H9 (cell line): ENCODE data around the gene CCDC158. TPM values are rescaled to one million over a fixed set of nuclear protein-coding genes. Genes with fewer than 3 reads are reported as not detected.

Source experiments
- DNase-seq: peaks from one replicate; pipeline ENCODE4 v3.0.0-alpha.2; 2017
- H2AFZ ChIP-seq: one replicate; pipeline ENCODE4 v1.6.1; 2013; ENCODE audit warnings: mild to moderate bottlenecking, low read length, control low read depth, moderate library complexity
- H2AK5ac ChIP-seq: 2 replicates; pipeline ENCODE4 v1.6.1; 2013; ENCODE audit warnings: low read length, control low read depth, mixed read lengths; ENCODE audit not compliant: insufficient read length
- H2BK120ac ChIP-seq: one replicate; pipeline ENCODE4 v1.6.1; 2013; ENCODE audit warnings: low read depth, mild to moderate bottlenecking, low read length, control low read depth, inconsistent platforms; ENCODE audit not compliant: poor library complexity, severe bottlenecking
- H2BK12ac ChIP-seq: 2 replicates; pipeline ENCODE4 v1.6.1; 2013; ENCODE audit warnings: low read length, control low read depth, mixed read lengths, low read depth; ENCODE audit not compliant: insufficient read length
- H2BK15ac ChIP-seq: 2 replicates; pipeline ENCODE4 v1.6.1; 2013; ENCODE audit warnings: low read depth, low read length, control low read depth
- H2BK20ac ChIP-seq: one replicate; pipeline ENCODE4 v1.6.1; 2013; ENCODE audit warnings: low read depth, mild to moderate bottlenecking, low read length, control low read depth, inconsistent platforms; ENCODE audit not compliant: poor library complexity, severe bottlenecking
- H2BK5ac ChIP-seq: 2 replicates; pipeline ENCODE4 v1.6.1; 2013; ENCODE audit warnings: low read length, control low read depth, mixed read lengths; ENCODE audit not compliant: insufficient read length
- H3K14ac ChIP-seq: 2 replicates; pipeline ENCODE4 v1.6.1; 2013; ENCODE audit warnings: low read length, control low read depth; ENCODE audit not compliant: insufficient read depth
- H3K18ac ChIP-seq: 2 replicates; pipeline ENCODE4 v1.6.1; 2013; ENCODE audit warnings: low read depth, mild to moderate bottlenecking, mixed read lengths, low read length, control low read depth; ENCODE audit not compliant: insufficient read length
- H3K23ac ChIP-seq: 2 replicates; pipeline ENCODE4 v1.6.1; 2013; ENCODE audit warnings: low read length, control low read depth, mixed read lengths, low read depth; ENCODE audit not compliant: insufficient read length
- H3K23me2 ChIP-seq: 2 replicates; pipeline ENCODE4 v1.6.1; 2013; ENCODE audit warnings: low read depth, mild to moderate bottlenecking, mixed read lengths, low read length, control low read depth; ENCODE audit not compliant: insufficient read length, poor library complexity, severe bottlenecking
- H3K27ac ChIP-seq: 2 replicates; pipeline ENCODE4 v1.5.1; 2013; ENCODE audit warnings: low read length, control low read depth, mixed read lengths, low read depth; ENCODE audit not compliant: insufficient read length
- H3K27me3 ChIP-seq: 2 replicates; pipeline ENCODE4 v1.6.1; 2013; ENCODE audit warnings: low read length, control low read depth, inconsistent platforms; ENCODE audit not compliant: insufficient read depth
- H3K4ac ChIP-seq: 2 replicates; pipeline ENCODE4 v1.6.1; 2013; ENCODE audit warnings: low read depth, mild to moderate bottlenecking, control low read depth, inconsistent platforms, low read length, moderate library complexity
- H3K4me1 ChIP-seq: 2 replicates; pipeline ENCODE4 v1.6.1; 2013; ENCODE audit warnings: low read length, control low read depth, inconsistent platforms; ENCODE audit not compliant: insufficient read depth
- H3K4me2 ChIP-seq: 2 replicates; pipeline ENCODE4 v1.6.1; 2013; ENCODE audit warnings: low read length, control low read depth, mixed read lengths; ENCODE audit not compliant: insufficient read length, insufficient read depth
- H3K56ac ChIP-seq: 2 replicates; pipeline ENCODE4 v1.6.1; 2013; ENCODE audit warnings: low read depth, mild to moderate bottlenecking, mixed read lengths, low read length, control low read depth; ENCODE audit not compliant: insufficient read length
- H3K79me1 ChIP-seq: 2 replicates; pipeline ENCODE4 v1.6.1; 2013; ENCODE audit warnings: low read depth, mild to moderate bottlenecking, moderate library complexity, low read length, control low read depth, inconsistent platforms; ENCODE audit not compliant: insufficient read depth, poor library complexity, severe bottlenecking
- H3K79me2 ChIP-seq: 2 replicates; pipeline ENCODE4 v1.6.1; 2013; ENCODE audit warnings: low read length, control low read depth, inconsistent platforms; ENCODE audit not compliant: insufficient read depth
- H3K9ac ChIP-seq: 2 replicates; pipeline ENCODE4 v1.6.1; 2013; ENCODE audit warnings: low read length, control low read depth, mixed read lengths; ENCODE audit not compliant: insufficient read length; ENCODE audit errors: extremely low read depth
- H3K9me3 ChIP-seq: one replicate; pipeline ENCODE4 v1.6.1; 2013; ENCODE audit warnings: low read depth, low read length, inconsistent platforms; ENCODE audit not compliant: control insufficient read depth
- H3T11ph ChIP-seq: one replicate; pipeline ENCODE4 v1.6.1; 2013; ENCODE audit warnings: mild to moderate bottlenecking, low read length, control low read depth, inconsistent platforms
- H4K20me1 ChIP-seq: one replicate; pipeline ENCODE4 v1.6.1; 2013; ENCODE audit not compliant: control insufficient read depth, insufficient read length, insufficient read depth
- H4K5ac ChIP-seq: 2 replicates; pipeline ENCODE4 v1.6.1; 2013; ENCODE audit warnings: low read depth, mild to moderate bottlenecking, mixed read lengths, low read length, control low read depth; ENCODE audit not compliant: insufficient read length
- H4K8ac ChIP-seq: replicated peaks from 2 replicates; pipeline ENCODE4 v1.6.1; 2013; ENCODE audit warnings: low read length, control low read depth, mixed read lengths, low read depth; ENCODE audit not compliant: insufficient read length
- H4K91ac ChIP-seq: 2 replicates; pipeline ENCODE4 v1.6.1; 2013; ENCODE audit warnings: low read depth, mild to moderate bottlenecking, moderate library complexity, mixed read lengths, low read length, control low read depth; ENCODE audit not compliant: insufficient read length
- H3K27ac Mint-ChIP-seq, 3 experiments: 2 replicates in 2 of 3; 3 replicates in 1 of 3; pipeline ENCODE4 v1.8.0; 2020 to 2021; ENCODE audit warnings: mixed read lengths in 3 of 3, mild to moderate bottlenecking in 1 of 3, moderate library complexity in 1 of 3
- H3K27me3 Mint-ChIP-seq: 2 replicates; pipeline ENCODE4 v1.8.0; 2021; ENCODE audit warnings: low read depth, mild to moderate bottlenecking, moderate library complexity, mixed read lengths
- H3K36me3 Mint-ChIP-seq, 3 experiments: 2 replicates in 2 of 3; 3 replicates in 1 of 3; pipeline ENCODE4 v1.8.0; 2020 to 2021; ENCODE audit warnings: low read depth in 3 of 3, mixed read lengths in 3 of 3; ENCODE audit not compliant: insufficient read depth in 1 of 3
- H3K4me1 Mint-ChIP-seq, 2 experiments: 2 replicates each; pipeline ENCODE4 v1.8.0; 2020; ENCODE audit warnings: mixed read lengths in 2 of 2
- H3K4me3 Mint-ChIP-seq, 2 experiments: 2 replicates in 1 of 2; 3 replicates in 1 of 2; pipeline ENCODE4 v1.8.0; 2020 to 2021; ENCODE audit warnings: mild to moderate bottlenecking in 2 of 2, mixed read lengths in 2 of 2, moderate library complexity in 1 of 2
- H3K9me3 Mint-ChIP-seq, 2 experiments: 2 replicates in 1 of 2; 3 replicates in 1 of 2; pipeline ENCODE4 v1.8.0; 2020; ENCODE audit warnings: mild to moderate bottlenecking in 2 of 2, mixed read lengths in 2 of 2, moderate library complexity in 1 of 2
- CTCF ChIP-seq: fragments of 200-600 bp; sonication (generic); conservative IDR thresholded peaks from 3 replicates; pipeline ENCODE4 v1.8.0; 2021; ENCODE audit warnings: antibody characterized with exemption, mild to moderate bottlenecking
- WGBS: extraction: QIAGEN DNeasy Blood & Tissue Kit; methylation state at CpG from one replicate; pipeline ENCODE4 v1.1.7; 2013; ENCODE audit warnings: missing lambda C conversion rate, low lambda C conversion rate, mixed read lengths; ENCODE audit not compliant: insufficient read length; ENCODE audit errors: extremely low coverage; 5-methylcytosine and 5-hydroxymethylcytosine counted together
- total RNA-seq: library from RNA; stranded (reverse); gene quantifications from 2 replicates; pipeline ENCODE4 v1.2.1, GENCODE V29; 2021

CCDC158 gene
- total RNA-seq, 1 experiment from 2014 or later, result not detected

GRCh38 chr4:76309939-76310550 lies 110.9 kb downstream of the CCDC158 start:
- Histone ChIP-seq H3K4me1 (peaks cover 1% of the 10 kb centered on the region; the same call in 1 of the 2 replicates), H3K4me2 (no peak overlapping the region), H3K79me1 (no peaks in the 10 kb centered on the region), H3T11ph (no peak overlapping the region), H2BK15ac (no peak overlapping the region), H3K23me2 (peaks cover 15% of the 10 kb centered on the region), H3K23ac (no peak overlapping the region), H3K27me3 (peaks cover 4% of the 10 kb centered on the region; the same call in 1 of the 2 replicates), H3K18ac (no peak overlapping the region), H2BK12ac (no peak overlapping the region), H3K4ac (no peak overlapping the region), H3K14ac (no peak overlapping the region), H2BK120ac (no peak overlapping the region), H2AFZ (no peak overlapping the region), H3K9me3 (no peaks in the 10 kb centered on the region), H4K5ac (no peak overlapping the region), H4K8ac (no peak overlapping the region), H3K79me2 (no peaks in the 10 kb centered on the region), H3K27ac (no peak overlapping the region), H4K91ac (no peak overlapping the region), H4K20me1 (no peaks in the 10 kb centered on the region), H2BK5ac (no peak overlapping the region), H2BK20ac (no peak overlapping the region), H3K56ac (no peak overlapping the region), H3K9ac (no peak overlapping the region), H2AK5ac (no peak overlapping the region)
- H3K27ac Mint-ChIP-seq, result no peak overlapping the region
- no peak overlapping the region for H3K4me3 Mint-ChIP-seq
- no peak for TF ChIP-seq CTCF
- peaks cover 6 to 17% of the 10 kb centered on the region in 2 experiments for H3K4me1 Mint-ChIP-seq
- DNase-seq, result no peak
- no CpG with 5 or more reads among the region's 3 CpGs for WGBS
- H3K27me3 Mint-ChIP-seq, result peaks cover 12% of the 10 kb centered on the region
- H3K36me3 Mint-ChIP-seq, result peaks cover 6 to 15% (median 12%) of the 10 kb centered on the region in 3 experiments; a peak in 5 of 7 replicates
- H3K9me3 Mint-ChIP-seq, result no peaks in the 10 kb centered on the region; a peak in 1 of 5 replicates
